Stimulated activated CD8-positive, alpha-beta memory T cell treated with anti-CD3 and anti-CD28 coated beads, Interleukin-2, amount 100 ng/mL, for 48 hours (primary cell): ENCODE data around the gene UBD.

ENCODE experiments used
- DNase-seq, 2 donors: peaks; one replicate each; pipeline ENCODE4 v3.0.0-alpha.2; 2020; ENCODE audit warnings: low read depth in 2 of 2

The UBD gene

GRCh38 chr6:29559524-29560287 is at the start of gene UBD:
TSS of gene UBD (minus strand) at chr6:29559732. CDS start at chr6:29559701, 31 bp downstream.
- DNase-seq = no peak

- DNase-seq = no peak
Observed at GRCh38 chr6:29608131-29608530, 48.6 kb upstream of the UBD start.

- no peak for DNase-seq
Observed at GRCh38 chr6:29603930-29604329, 44.4 kb upstream of the UBD start.

- no peak for DNase-seq
Observed at GRCh38 chr6:29603456-29603855, 43.9 kb upstream of the UBD start.

- no peak for DNase-seq
Observed at GRCh38 chr6:29602564-29603361, 43.2 kb upstream of the UBD start.

GRCh38 chr6:29598172-29598747 is 38.7 kb upstream of the UBD start:
- DNase-seq = no peak

GRCh38 chr6:29597184-29597583 is 37.7 kb upstream of the UBD start:
- DNase-seq = no peak

GRCh38 chr6:29596381-29596900 is 36.9 kb upstream of the UBD start:
- DNase-seq = no peak

- DNase-seq = no peak
Observed at GRCh38 chr6:29593199-29593855, 33.8 kb upstream of the UBD start.

GRCh38 chr6:29591677-29592076 is 32.1 kb upstream of the UBD start:
- no peak for DNase-seq

GRCh38 chr6:29590218-29590808 is 30.8 kb upstream of the UBD start:
- no peak for DNase-seq

- peak; percentile 4 to 7 for DNase-seq
Observed at GRCh38 chr6:29589423-29590048, 30.0 kb upstream of the UBD start.

- DNase-seq = no peak
Observed at GRCh38 chr6:29584821-29585220, 25.3 kb upstream of the UBD start, which contains the start of gene OR2H2. TSS of gene OR2H2 (plus strand) at chr6:29585121. CDS start at chr6:29587945, 2,824 bp downstream.

GRCh38 chr6:29577544-29577943 is 18.0 kb upstream of the UBD start:
- no peak for DNase-seq

- no peak for DNase-seq
Observed at GRCh38 chr6:29576056-29576455, 16.5 kb upstream of the UBD start.

GRCh38 chr6:29567991-29568390 is 8.5 kb upstream of the UBD start:
- DNase-seq = no peak

GRCh38 chr6:29567541-29567940 is 8.0 kb upstream of the UBD start:
- DNase-seq = no peak

- no peak for DNase-seq
Observed at GRCh38 chr6:29566856-29567255, 7.3 kb upstream of the UBD start.

- no peak for DNase-seq
Observed at GRCh38 chr6:29564875-29565274, 5.3 kb upstream of the UBD start.

GRCh38 chr6:29563435-29563965 is 4.0 kb upstream of the UBD start:
- DNase-seq = no peak
